Measurements from ENCODE around the gene C16orf78.

Gene C16orf78

GRCh38 chr16:49398761-49399160 is 25.2 kb downstream of the C16orf78 start:
- FAIRE-seq: no peak

GRCh38 chr16:49399594-49400364 is 26.2 kb downstream of the C16orf78 start:
- no peak for FAIRE-seq

DNA sequence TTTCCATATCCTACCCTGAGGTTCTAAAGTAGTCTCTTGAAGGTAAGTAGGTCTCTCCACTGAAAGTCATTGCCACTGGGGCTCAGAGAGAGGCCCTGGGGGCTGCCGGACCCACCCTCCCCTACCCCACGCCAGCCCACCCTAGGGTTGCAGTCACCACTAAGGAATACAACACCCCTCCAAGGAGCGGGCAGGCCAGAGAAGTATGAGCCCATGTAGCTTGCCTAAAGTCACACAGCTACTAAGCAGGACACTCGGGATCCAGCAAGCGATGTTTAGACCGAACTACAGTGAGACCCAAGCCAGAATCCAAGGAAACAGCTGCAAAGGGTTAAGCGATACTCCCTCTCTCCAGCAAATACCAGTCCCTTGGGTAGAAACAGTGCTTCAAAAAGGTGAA is 27.0 kb downstream of the C16orf78 start:
- FAIRE-seq: no peak

GRCh38 chr16:49405123-49405522 is 31.5 kb downstream of the C16orf78 start:
- FAIRE-seq: no peak

DNA sequence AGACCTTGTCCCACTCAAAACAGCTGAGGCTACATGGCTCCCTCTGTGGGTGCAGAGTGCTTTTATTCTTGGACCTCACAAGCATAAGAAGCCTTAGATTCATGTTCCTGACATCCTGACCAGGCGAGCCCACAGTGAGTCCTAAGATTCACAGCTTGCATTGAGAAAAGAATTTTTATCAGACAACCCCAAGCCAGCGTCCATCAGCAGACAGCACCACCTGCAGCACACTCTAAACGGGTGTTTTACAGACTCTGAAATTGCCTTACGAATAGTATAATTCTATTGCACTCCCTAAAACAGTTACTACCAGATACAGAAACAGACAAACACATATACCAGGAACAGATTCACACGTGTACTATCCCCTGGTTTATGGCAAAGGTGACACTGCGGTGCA is 31.9 kb downstream of the C16orf78 start:
- FAIRE-seq: no peak

DNA sequence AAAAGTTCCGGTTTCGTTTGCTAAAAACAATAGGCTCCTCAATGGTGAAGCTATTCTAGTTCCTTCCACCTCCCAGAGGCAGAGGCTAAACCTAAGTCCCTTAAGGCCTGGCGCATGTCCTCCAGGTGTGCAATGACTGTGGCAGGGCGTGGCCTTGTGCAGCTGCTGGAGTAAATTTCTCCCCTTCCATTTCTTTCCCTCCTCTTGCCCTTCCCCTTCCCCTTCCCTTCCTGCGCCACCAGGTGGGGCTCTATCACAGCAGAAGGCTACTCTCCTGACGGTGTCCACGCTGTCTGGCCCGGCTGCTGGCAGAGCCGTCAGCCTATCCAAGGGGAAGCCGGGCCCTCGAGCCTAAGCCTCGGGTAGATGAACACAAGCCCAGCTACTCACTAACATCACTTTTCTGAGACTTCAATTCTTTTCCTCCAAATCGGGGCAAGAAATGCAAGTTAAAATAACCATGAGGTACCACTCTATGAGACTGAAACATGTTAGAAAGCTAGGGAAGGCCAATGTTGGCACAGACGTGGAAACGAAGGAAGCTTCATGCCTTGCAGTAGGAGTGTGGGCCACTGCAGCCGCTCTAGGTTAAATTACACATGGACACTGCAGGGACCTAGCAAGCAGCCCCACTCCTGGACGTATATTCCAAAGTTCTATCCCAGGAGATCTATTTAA is 34.4 kb downstream of the C16orf78 start:
- FAIRE-seq: no peak

GRCh38 chr16:49409121-49409520 is 35.5 kb downstream of the C16orf78 start:
- FAIRE-seq: no peak

DNA sequence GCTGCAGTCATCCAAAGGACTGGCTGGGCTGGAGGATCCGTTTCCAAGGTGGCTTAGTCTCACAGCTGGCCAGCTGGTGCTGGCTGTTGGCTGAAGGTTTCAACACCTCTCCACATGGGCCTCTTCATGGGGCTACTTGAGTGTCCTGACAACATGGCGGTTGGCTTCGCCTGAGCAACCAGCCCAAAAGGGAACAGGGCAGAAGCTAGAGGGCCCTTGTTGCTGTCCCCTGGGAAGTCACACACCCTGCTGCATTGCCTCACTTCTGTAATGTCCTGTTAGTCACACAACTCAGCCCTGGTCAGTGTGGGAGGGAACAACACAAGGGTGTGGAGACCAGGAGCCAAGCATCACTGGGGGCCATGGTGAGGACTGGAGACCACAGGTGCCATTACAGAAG is 36.6 kb downstream of the C16orf78 start:
- FAIRE-seq: no peak

- FAIRE-seq: no peak
Observed at GRCh38 chr16:49411121-49411970, 37.7 kb downstream of the C16orf78 start.

DNA sequence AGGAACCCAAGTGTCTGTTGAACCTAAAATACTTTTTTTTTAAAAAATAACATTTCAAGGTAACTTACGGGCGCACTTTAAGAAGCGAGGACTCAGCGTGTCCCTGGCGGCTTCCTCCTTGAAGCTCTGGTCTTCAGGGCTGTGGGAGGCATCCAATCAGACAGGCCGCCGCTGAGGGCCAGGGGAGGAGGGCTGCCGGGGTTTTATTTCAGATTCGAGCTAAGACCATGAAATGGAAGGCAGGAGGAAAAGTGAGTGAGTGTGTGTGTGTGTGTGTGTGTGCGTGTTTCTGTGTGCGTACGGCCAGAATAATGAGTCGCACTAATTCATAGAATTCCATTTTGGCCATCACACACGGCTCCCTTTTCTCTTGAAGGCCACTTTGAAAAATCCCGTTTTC is 41.1 kb downstream of the C16orf78 start:
- no peak for FAIRE-seq

- FAIRE-seq: no peak
Observed at GRCh38 chr16:49415083-49415482, 41.5 kb downstream of the C16orf78 start.

- FAIRE-seq: no peak
Observed at GRCh38 chr16:49416001-49416675, 42.5 kb downstream of the C16orf78 start.

- no peak for FAIRE-seq
Observed at GRCh38 chr16:49417354-49417753, 43.8 kb downstream of the C16orf78 start.

- FAIRE-seq: no peak
Observed at GRCh38 chr16:49419006-49419405, 45.4 kb downstream of the C16orf78 start.

DNA sequence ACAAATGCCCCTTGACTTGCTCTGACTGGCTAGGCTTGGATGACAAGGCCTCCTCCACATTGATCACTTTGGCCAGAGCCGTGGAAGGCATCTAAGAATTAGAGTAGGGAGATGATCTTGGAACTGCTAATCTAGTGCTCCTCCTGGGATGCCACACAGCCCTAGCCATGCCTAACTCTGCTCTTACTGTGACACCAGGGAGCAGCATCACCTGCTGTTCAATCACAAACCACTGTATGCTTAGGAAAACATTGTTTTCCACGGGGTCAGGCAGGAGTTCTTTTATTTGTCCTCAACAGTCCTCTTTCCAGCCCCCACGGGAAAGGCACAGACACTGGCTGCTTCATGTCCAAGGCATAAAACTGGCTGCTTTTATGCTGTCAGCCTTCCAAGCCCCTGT is 46.3 kb downstream of the C16orf78 start:
- FAIRE-seq: no peak

GRCh38 chr16:49422896-49423295 is 49.3 kb downstream of the C16orf78 start:
- FAIRE-seq: no peak

DNA sequence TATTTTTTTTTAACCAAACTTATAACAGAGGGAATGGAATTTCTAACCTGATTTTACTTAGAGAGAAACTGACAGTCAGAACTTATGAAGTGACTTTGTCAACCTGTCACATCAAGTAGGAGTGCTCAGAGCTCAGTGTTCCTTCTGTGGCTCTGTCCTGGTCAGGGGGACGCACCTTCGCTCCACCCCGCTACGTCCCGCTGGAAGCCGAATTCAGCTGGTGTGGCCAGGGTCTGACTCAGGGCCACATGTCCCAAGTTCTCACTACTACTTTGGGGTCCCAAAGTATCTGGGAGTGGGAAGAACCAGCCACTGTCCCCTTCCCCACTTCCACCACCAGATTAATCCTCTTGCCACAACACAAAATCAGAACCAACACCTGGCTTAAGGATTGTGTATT is 51.4 kb downstream of the C16orf78 start:
- no peak for FAIRE-seq

GRCh38 chr16:49427771-49428170 is 54.2 kb downstream of the C16orf78 start:
- no peak for FAIRE-seq

- no peak for FAIRE-seq
Observed at GRCh38 chr16:49428808-49429207, 55.2 kb downstream of the C16orf78 start.

- no peak for FAIRE-seq
Observed at GRCh38 chr16:49431040-49431439, 57.4 kb downstream of the C16orf78 start.

DNA sequence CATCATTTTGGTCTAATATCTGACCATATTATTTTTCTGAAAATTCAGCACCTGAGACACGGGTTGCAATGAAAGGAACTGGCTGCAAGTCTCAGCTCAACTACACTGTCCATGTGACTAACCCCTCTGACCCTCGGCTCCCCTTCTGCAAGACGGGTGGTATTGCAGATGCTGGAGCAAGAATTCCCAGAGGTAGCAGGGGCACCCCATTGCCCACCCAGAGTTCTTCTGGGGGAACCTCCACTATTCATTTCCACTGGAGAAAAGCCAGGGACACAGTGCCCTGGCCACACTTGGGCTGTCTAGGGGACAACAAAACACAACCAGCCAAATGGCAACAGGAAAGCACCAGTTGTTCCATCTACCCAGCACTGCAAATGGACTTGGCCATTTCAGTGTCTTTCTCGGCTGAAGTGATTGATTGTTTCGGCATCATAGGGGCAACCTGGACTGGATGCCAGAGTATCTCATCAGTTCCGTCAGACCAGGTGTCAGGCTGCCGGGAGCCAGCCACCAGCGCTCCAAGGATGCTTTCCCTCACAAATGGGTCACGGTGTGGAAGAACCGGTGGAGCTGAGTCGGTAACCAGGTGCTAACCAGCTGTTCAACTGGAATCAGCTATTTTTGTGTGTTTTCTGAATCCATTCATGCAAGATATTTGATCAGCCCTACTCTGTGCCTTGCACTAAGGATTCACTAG is 58.1 kb downstream of the C16orf78 start:
- no peak for FAIRE-seq

DNA sequence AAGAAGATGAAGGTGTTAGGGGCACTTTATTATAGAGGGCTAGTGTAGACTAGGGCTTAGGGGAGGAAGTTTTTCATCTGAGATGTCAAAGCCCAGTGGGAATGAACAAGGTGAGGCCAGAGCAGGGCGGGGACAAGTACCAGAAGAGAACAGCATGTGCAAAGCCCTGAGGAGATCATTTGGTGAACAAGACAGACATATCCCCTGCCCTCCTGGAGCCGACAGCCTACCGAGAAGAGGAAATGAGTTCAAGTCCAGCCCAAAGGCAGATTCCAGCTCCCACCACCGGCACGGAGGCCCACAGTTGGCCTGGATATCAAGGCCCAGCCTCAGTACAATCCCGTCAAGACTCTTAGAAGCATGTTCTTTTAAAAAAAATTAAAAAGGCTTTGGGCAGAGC is 61.1 kb downstream of the C16orf78 start:
- no peak for FAIRE-seq
